Measurements from ENCODE around the gene VPS29. TPM values are rescaled to one million over a fixed set of nuclear protein-coding genes. Genes with fewer than 3 reads are reported as not detected.

VPS29 gene
- total RNA-seq, 2 experiments from 2014 or later = 71.7 to 76.4 TPM

DNA sequence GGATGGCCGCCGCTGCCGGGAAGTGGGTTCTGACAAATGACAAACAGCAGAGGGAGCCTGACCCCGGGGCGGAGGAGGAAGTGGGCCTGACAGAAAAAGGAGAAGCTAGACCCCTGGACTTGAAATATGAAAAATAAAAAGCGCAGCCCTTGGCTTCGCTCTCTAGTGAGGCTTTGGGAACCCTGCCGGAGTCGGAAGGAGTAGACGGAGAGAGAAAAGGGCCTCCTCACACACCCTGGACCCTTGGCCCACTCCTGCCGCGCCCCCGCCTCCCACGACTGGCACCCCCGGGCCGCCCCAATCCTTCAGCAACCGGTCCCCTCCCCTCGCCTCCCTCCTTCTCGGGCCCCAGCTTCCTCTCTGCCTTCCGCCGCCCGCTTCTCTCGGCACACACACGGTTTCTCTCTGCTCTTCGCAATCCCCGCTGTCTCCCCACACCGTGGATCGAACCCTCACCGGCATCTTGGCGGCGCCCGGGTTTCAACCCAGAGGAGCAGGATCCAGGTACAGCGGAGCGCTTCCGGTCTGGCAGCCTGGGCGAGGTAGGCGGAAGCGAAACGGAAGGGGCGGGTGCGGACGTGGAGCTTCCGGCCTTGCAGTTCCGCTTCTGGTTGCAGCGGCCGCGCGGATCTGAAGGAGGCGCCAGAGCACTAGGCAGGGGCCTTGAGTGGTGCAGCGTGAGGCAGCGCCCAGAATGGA, 52.0 kb downstream of the VPS29 start, which contains the start of gene ARPC3:
TSS of gene ARPC3 (minus strand) at position 539 of the 699 bp plus-strand sequence. CDS start at position 462, 77 bp downstream.
- Mint-ChIP-seq H3K27me3 (no peaks in the 10 kb centered on the region), H3K9me3 (no peaks in the 10 kb centered on the region), H3K4me1 (ENCODE audit: low read depth) (peaks cover 34% of the 10 kb centered on the region), H3K36me3 (ENCODE audit: low read depth) (peaks cover 48% of the 10 kb centered on the region), H3K4me3 (peak within 1 kb of the TSS; percentile 87), H3K27ac (peak within 1 kb of the TSS; percentile 100)
- ATAC-seq = peak; percentile 98
- TF ChIP-seq, protein P1, sequence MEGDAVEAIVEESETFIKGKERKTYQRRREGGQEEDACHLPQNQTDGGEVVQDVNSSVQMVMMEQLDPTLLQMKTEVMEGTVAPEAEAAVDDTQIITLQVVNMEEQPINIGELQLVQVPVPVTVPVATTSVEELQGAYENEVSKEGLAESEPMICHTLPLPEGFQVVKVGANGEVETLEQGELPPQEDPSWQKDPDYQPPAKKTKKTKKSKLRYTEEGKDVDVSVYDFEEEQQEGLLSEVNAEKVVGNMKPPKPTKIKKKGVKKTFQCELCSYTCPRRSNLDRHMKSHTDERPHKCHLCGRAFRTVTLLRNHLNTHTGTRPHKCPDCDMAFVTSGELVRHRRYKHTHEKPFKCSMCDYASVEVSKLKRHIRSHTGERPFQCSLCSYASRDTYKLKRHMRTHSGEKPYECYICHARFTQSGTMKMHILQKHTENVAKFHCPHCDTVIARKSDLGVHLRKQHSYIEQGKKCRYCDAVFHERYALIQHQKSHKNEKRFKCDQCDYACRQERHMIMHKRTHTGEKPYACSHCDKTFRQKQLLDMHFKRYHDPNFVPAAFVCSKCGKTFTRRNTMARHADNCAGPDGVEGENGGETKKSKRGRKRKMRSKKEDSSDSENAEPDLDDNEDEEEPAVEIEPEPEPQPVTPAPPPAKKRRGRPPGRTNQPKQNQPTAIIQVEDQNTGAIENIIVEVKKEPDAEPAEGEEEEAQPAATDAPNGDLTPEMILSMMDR (IDR thresholded peaks at IDR 0.05) = peak; percentile 74
- ChIA-PET POLR2A (interaction anchor here (0.6 to 4.4 kb wide), 19 partner anchors 9 to 312 kb away, joined by 3 to 49 read pairs (median 4); partner anchors contain the start of genes FAM216A, GPN3, TCTN1 and VPS29), CTCF (interaction anchor here (0.7 to 10.3 kb wide), 35 partner anchors 9 to 371 kb away, joined by 3 to 71 read pairs (median 4); partner anchors contain the start of genes FAM216A, GPN3 and TCTN1)
- intact Hi-C loops (cut with micrococcal nuclease) = no loop called here
- DNase-seq = peak; percentile 98

DNA sequence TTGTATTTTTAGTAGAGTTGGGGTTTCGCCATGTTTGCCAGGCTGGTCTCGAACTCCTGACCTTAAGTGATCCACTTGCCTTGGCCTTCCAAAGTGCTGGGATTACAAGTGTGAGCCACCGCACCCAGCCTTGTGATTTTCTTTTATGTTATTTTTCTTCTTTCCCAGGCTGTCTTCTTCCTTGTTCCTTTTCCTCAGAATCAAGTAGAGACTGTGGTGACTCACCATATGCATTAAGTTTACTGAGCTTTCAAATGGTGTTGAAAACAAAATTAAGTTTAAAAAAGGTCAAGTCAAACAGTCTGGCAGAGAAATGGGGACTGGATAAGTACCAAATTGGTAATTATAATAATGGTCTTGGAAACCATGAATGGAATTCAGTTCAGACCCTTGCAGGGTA, 57.5 kb downstream of the VPS29 start:
- Mint-ChIP-seq H3K4me1 (ENCODE audit: low read depth) (peaks cover 30% of the 10 kb centered on the region), H3K27ac (no peak overlapping the region), H3K9me3 (no peaks in the 10 kb centered on the region), H3K4me3 (no peak overlapping the region), H3K27me3 (no peaks in the 10 kb centered on the region), H3K36me3 (ENCODE audit: low read depth) (peaks cover 37% of the 10 kb centered on the region)
- POLR2A ChIA-PET = interaction anchor here (1.9 kb wide), 1 partner anchor 22 kb away, joined by 5 read pairs; no protein-coding TSS in a partner anchor
- intact Hi-C loops (cut with micrococcal nuclease) = no loop called here
- CTCF ChIA-PET = interaction anchor here (10.3 kb wide), 1 partner anchor 12 kb away, joined by 71 read pairs; no protein-coding TSS in a partner anchor
- no peak for DNase-seq
- TF ChIP-seq, protein P1 (IDR thresholded peaks at IDR 0.05) = no peak
- ATAC-seq = no peak

Other genes starting within 250 kb of the VPS29 start
- 100 to 1,000 TPM; 107 to 111 TPM for gene ATP2A2, start 220.9 kb downstream of the VPS29 start, total RNA-seq
- gene ANAPC7, start 98.4 kb downstream of the VPS29 start, total RNA-seq = 10 to 100 TPM; 44.9 to 52.9 TPM
- gene ARPC3, start 51.8 kb downstream of the VPS29 start, total RNA-seq = 100 to 1,000 TPM; 229 to 240 TPM
- 10 to 100 TPM; 69.1 TPM for gene GPN3, start 33.9 kb downstream of the VPS29 start, total RNA-seq
- gene FAM216A, start 33.3 kb downstream of the VPS29 start, total RNA-seq = 10 to 100 TPM; 77.1 to 77.3 TPM
- 1 to 10 TPM; 1.7 to 1.9 TPM for gene RAD9B, start 220 bp upstream of the VPS29 start, total RNA-seq
- 10 to 100 TPM; 43.1 to 44.5 TPM for gene PPTC7, start 81.2 kb upstream of the VPS29 start, total RNA-seq
- 1 to 10 TPM; 7.9 to 8.6 TPM for gene TCTN1, start 112.0 kb upstream of the VPS29 start, total RNA-seq
- 10 to 100 TPM; 23.0 to 24.2 TPM for gene HVCN1, start 187.0 kb upstream of the VPS29 start, total RNA-seq
- 100 to 1,000 TPM; 242 to 244 TPM for gene PPP1CC, start 240.8 kb upstream of the VPS29 start, total RNA-seq

Measured in activated CD8-positive, alpha-beta T cell treated with anti-CD3 and anti-CD28 coated beads for 36 hours (primary cell).